ENCODE results near the gene WNT5B. TPM values are rescaled to one million over a fixed set of nuclear protein-coding genes. Genes with fewer than 3 reads are reported as not detected.

WNT5B gene
- total RNA-seq, 2 experiments from 2014 or later: 0.86 to 14.7 TPM

- Histone ChIP-seq H3K4me3 (ENCODE audit: low read depth, low read length, poor library complexity, severe bottlenecking) (no peak overlapping the region), H3K36me3 (ENCODE audit: insufficient read depth, low read length) (no peaks in the 10 kb centered on the region), H3K4me1 (ENCODE audit: insufficient read depth, low read length, poor library complexity, severe bottlenecking) (peaks cover 50% of the 10 kb centered on the region), H3K4me2 (ENCODE audit: low read length) (no peak overlapping the region), H2AFZ (ENCODE audit: low read length) (no peak overlapping the region), H3K9me3 (ENCODE audit: low read length) (no peaks in the 10 kb centered on the region), H3K9me2 (ENCODE audit: insufficient read depth, low read length) (no peaks in the 10 kb centered on the region), H3K27ac (ENCODE audit: low read depth, low read length, poor library complexity, severe bottlenecking) (no peak overlapping the region), H4K20me1 (ENCODE audit: insufficient read depth, low read length) (no peaks in the 10 kb centered on the region), H3K79me2 (ENCODE audit: insufficient read depth, low read depth, low read length) (no peaks in the 10 kb centered on the region)
- no TSS peak for BruUV-seq (replicated peaks)
- intact Hi-C loops (cut with micrococcal nuclease; ENCODE audit: unreplicated experiment): no loop called here
- DNase-seq (ENCODE audit: low spot score): no peak
- CTCF ChIA-PET (ENCODE audit: unreplicated experiment): no interaction called here
- POLR2A ChIA-PET: interaction anchor here (0.5 to 3.7 kb wide), 5 partner anchors 10 to 361 kb away, joined by 3 to 31 read pairs (median 4); no protein-coding TSS in a partner anchor
- TF ChIP-seq EZH2phosphoT487 (IDR thresholded peaks at IDR 0.05; ENCODE audit: borderline replicate concordance, low read depth, low read length) (no peak), CTCF (conservative IDR thresholded peaks at IDR 0.05; ENCODE audit: low read length) (no peak)
Observed at GRCh38 chr12:1603269-1603993, 25.6 kb upstream of the WNT5B start.

GRCh38 chr12:1604464-1604863 is 24.6 kb upstream of the WNT5B start:
- Histone ChIP-seq H3K9me3 (ENCODE audit: low read length) (no peaks in the 10 kb centered on the region), H3K27ac (ENCODE audit: low read depth, low read length, poor library complexity, severe bottlenecking) (no peak overlapping the region), H3K4me3 (ENCODE audit: low read depth, low read length, poor library complexity, severe bottlenecking) (no peak overlapping the region), H3K79me2 (ENCODE audit: insufficient read depth, low read depth, low read length) (no peaks in the 10 kb centered on the region), H3K4me1 (ENCODE audit: insufficient read depth, low read length, poor library complexity, severe bottlenecking) (peaks cover 61% of the 10 kb centered on the region), H3K4me2 (ENCODE audit: low read length) (no peak overlapping the region), H2AFZ (ENCODE audit: low read length) (no peak overlapping the region), H3K9me2 (ENCODE audit: insufficient read depth, low read length) (no peaks in the 10 kb centered on the region), H4K20me1 (ENCODE audit: insufficient read depth, low read length) (no peaks in the 10 kb centered on the region), H3K36me3 (ENCODE audit: insufficient read depth, low read length) (no peaks in the 10 kb centered on the region)
- TF ChIP-seq CTCF (conservative IDR thresholded peaks at IDR 0.05; ENCODE audit: low read length) (no peak), EZH2phosphoT487 (IDR thresholded peaks at IDR 0.05; ENCODE audit: borderline replicate concordance, low read depth, low read length) (no peak)
- ChIA-PET CTCF (ENCODE audit: unreplicated experiment) (no interaction called here), POLR2A (no interaction called here)
- intact Hi-C loops (cut with micrococcal nuclease; ENCODE audit: unreplicated experiment): no loop called here
- no peak for DNase-seq (ENCODE audit: low spot score)
- no TSS peak for BruUV-seq (replicated peaks)
